Peyer's patch (tissue), 4 donors: ENCODE measurements around the gene KCNK4. TPM values are rescaled to one million over a fixed set of nuclear protein-coding genes. Genes with fewer than 3 reads are reported as not detected.

Experiments
- DNase-seq, 3 donors: peaks; one replicate each; pipeline ENCODE4 v3.0.0-alpha.2; 2017 to 2019
- H3K27ac ChIP-seq, 4 donors: fragments of 200-600 bp; sonication (generic); one replicate each; pipeline ENCODE4 v1.5.1; 2016 to 2019
- H3K27me3 ChIP-seq, 2 donors: fragments of 200-600 bp; sonication (generic); one replicate each; pipeline ENCODE4 v1.5.1; 2019
- H3K36me3 ChIP-seq, 3 donors: fragments of 200-600 bp; sonication (generic); one replicate each; pipeline ENCODE4 v1.5.1; 2016 to 2019
- H3K4me1 ChIP-seq, 4 donors: fragments of 200-600 bp; sonication (generic); one replicate each; pipeline ENCODE4 v1.5.1; 2016 to 2019
- H3K4me3 ChIP-seq, 4 donors: fragments of 200-600 bp; sonication (generic); 1 replicate in 3 of 4; 2 replicates in 1 of 4; pipeline ENCODE4 v1.5.1; 2016 to 2019; ENCODE audit warnings: mild to moderate bottlenecking in 1 of 4
- H3K9me3 ChIP-seq, 4 donors: fragments of 200-600 bp; sonication (generic); one replicate each; pipeline ENCODE4 v1.5.1; 2016 to 2019; ENCODE audit warnings: mild to moderate bottlenecking in 1 of 4
- POLR2A ChIP-seq, 2 donors: fragments of 450-650 bp; IDR thresholded peaks; one replicate each; pipeline ENCODE4 v1.5.1; 2017; ENCODE audit warnings: antibody characterized with exemption in 2 of 2, mild to moderate bottlenecking in 2 of 2, moderate library complexity in 2 of 2
- total RNA-seq, 4 donors: library from RNA; depleted of rRNA; stranded (reverse); fragments of >200 nt; gene quantifications; one replicate each; pipeline ENCODE4 v1.1.0, GENCODE V29; 2016
- TF ChIP-seq, protein P1 (sequence below), 6 experiments: fragments of 450-650 bp in 4 of 6; fragments of 200-600 bp in 2 of 6; sonication (generic) in 1 of 6; IDR thresholded peaks; one replicate each; pipeline ENCODE4 v1.5.1; 2017 to 2019; ENCODE audit warnings: antibody characterized with exemption in 6 of 6, mild to moderate bottlenecking in 3 of 6, moderate library complexity in 1 of 6

Gene KCNK4
- total RNA-seq, 4 donors from 2014 or later: not detected

DNA sequence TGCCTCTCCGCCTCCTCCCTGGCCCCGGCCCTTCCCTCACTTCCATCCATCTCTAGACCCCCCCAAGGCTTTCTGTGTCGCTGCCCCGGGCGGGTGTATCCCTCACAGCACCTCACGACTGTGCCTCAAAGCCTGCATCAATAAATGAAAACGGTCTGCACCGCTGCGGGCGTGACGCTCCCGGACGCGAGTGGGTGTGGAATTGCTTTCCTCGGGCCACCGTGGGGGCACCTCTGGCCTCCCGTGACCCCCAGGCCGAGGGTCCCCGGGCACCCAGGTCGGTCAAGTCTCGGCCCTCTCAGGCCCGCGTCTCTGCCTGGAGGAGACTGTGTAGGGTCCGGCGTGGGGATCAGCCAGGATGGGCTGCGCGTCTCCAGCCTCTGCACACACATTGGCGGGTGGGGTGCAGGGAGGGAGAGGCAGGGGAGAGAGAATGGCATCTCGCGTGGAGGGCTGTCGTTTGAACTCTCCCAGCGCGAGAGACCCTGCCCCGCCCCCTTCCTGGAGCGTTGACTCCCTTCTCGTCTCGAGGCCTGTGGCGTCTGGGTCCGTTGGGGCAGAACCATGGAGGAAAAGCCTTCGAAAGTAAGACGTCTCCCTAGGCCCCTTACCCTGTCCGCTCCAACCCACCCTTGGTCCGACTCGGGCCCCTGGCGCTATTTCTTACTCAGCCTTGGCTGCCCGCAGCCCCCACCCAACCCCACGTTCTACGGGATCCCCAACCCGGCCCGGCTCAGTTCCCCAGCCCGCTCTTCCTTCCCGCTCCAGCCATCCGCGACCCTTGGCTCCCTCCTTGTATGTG is 8.9 kb downstream of the KCNK4 start, which contains the start of gene CATSPERZ:
Gene CATSPERZ (plus strand): TSS at position 512 of the 802 bp plus-strand sequence. CDS start 53 bp downstream, at position 565.
- Histone ChIP-seq H3K27me3 (peaks cover 0 to 36% of the 10 kb centered on the region in 2 donors), H3K27ac (peak within 1 kb of the TSS in 1 of 4 donors; percentile 42)
- DNase-seq: peak in 1 of 3 donors; percentile 53

DNA sequence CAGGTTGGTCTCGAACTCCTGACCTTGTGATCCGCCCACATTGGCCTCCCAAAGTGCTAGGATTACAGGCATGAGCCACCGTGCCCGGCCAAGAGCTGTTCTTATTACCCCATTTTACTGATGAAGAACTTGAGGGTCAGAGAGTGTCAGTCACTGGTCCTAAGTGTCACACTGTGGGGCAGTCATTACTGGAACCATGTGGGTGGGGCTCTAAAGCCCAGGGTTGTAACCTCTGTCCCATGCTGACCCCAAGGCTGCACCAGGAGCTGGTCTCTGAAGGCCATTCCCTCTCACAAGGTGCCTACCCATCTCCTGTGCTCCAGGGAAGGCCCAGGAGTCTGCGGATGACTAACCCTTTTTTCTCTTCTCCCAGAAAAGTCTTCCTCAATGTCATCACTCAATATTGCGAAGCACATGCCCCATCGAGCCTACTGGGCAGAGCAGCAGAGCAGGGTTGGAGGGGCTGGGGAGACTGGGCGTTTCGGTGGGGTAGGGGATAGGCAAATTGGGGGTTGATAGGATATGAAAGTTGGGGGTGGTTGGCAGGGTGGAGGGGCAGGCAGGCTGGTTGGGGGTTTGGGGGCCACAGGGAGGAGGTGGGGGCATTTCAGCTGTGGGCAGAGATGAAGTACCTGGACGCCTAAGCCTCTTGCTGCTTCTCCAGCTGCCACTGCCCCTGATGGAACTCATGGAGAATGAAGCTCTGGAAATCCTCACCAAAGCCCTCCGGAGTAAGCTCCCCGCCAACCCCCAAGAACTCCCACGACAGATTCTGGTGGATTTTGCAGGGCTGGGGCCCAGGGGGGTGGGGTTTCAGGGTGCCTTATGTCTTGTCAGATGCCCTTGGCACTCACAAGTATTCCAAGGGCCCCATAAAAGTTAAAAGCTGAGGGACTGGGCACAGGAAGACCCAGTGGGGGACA is 12.3 kb downstream of the KCNK4 start:
- Histone ChIP-seq H3K27ac (peak overlapping the region; percentile 89 to 98 (median 96)), H3K9me3 (no peaks in the 10 kb centered on the region), H3K4me3 (peak overlapping the region in 1 of 4 donors; percentile 96), H3K27me3 (peaks cover 0 to 16% of the 10 kb centered on the region in 2 donors), H3K36me3 (peaks cover 0 to 12% (median 0%) of the 10 kb centered on the region in 3 donors), H3K4me1 (peaks cover 3 to 46% (median 32%) of the 10 kb centered on the region in 4 donors)
- TF ChIP-seq, protein P1, sequence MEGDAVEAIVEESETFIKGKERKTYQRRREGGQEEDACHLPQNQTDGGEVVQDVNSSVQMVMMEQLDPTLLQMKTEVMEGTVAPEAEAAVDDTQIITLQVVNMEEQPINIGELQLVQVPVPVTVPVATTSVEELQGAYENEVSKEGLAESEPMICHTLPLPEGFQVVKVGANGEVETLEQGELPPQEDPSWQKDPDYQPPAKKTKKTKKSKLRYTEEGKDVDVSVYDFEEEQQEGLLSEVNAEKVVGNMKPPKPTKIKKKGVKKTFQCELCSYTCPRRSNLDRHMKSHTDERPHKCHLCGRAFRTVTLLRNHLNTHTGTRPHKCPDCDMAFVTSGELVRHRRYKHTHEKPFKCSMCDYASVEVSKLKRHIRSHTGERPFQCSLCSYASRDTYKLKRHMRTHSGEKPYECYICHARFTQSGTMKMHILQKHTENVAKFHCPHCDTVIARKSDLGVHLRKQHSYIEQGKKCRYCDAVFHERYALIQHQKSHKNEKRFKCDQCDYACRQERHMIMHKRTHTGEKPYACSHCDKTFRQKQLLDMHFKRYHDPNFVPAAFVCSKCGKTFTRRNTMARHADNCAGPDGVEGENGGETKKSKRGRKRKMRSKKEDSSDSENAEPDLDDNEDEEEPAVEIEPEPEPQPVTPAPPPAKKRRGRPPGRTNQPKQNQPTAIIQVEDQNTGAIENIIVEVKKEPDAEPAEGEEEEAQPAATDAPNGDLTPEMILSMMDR (IDR thresholded peaks at IDR 0.05): no peak
- TF ChIP-seq POLR2A (IDR thresholded peaks at IDR 0.05): no peak
- DNase-seq: peak in 1 of 3 donors; percentile 48

More for the DNA sequence above, 8.9 kb downstream of the KCNK4 start, which contains the start of gene CATSPERZ:
- Histone ChIP-seq H3K9me3 (no peaks in the 10 kb centered on the region), H3K36me3 (no peaks in the 10 kb centered on the region), H3K4me1 (peaks cover 3 to 29% (median 25%) of the 10 kb centered on the region in 4 donors), H3K4me3 (peak within 1 kb of the TSS; percentile 6 to 45 (median 34))
- no peak for TF ChIP-seq POLR2A (IDR thresholded peaks at IDR 0.05)
- TF ChIP-seq, protein P1 (IDR thresholded peaks at IDR 0.05): no peak

DNA sequence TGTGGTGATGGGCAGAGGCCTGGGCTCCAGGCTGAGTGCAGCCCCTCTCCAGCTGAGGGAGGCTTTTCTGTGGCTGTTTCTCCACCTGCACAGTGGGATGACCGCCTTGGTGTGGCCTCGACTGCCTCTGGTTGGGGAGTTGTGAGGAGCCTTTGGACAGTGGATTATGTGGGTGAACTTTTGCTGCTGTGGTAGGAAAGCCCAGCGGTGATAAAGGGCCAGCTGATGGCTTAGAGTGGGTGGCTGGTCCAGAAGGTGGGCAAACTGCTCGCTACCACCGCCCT is 12.9 kb downstream of the KCNK4 start:
- no peaks in the 10 kb centered on the region for H3K9me3 ChIP-seq
- H3K36me3 ChIP-seq: peaks cover 0 to 13% (median 0%) of the 10 kb centered on the region in 3 donors
- peak overlapping the region; percentile 89 to 98 (median 96) for H3K27ac ChIP-seq
- no peak for DNase-seq
- TF ChIP-seq, protein P1 (IDR thresholded peaks at IDR 0.05): no peak
- TF ChIP-seq POLR2A (IDR thresholded peaks at IDR 0.05): no peak
- H3K4me3 ChIP-seq: peak overlapping the region in 3 of 4 donors; percentile 65 to 96 (median 89)
- peaks cover 3 to 46% (median 32%) of the 10 kb centered on the region in 4 donors for H3K4me1 ChIP-seq
- peaks cover 0 to 14% of the 10 kb centered on the region in 2 donors for H3K27me3 ChIP-seq

- peak overlapping the region; percentile 65 to 96 (median 86) for H3K4me3 ChIP-seq
- H3K27me3 ChIP-seq: peaks cover 0 to 8% of the 10 kb centered on the region in 2 donors
- H3K36me3 ChIP-seq: peaks cover 0 to 13% (median 0%) of the 10 kb centered on the region in 3 donors
- DNase-seq: peak; percentile 96 to 98 (median 96)
- peak; percentile 27 to 44 for TF ChIP-seq POLR2A (IDR thresholded peaks at IDR 0.05)
- TF ChIP-seq, protein P1 (IDR thresholded peaks at IDR 0.05): peak; percentile 88 to 98 (median 94)
- peak overlapping the region; percentile 89 to 98 (median 96) for H3K27ac ChIP-seq
- H3K4me1 ChIP-seq: peaks cover 3 to 45% (median 29%) of the 10 kb centered on the region in 4 donors
- no peaks in the 10 kb centered on the region for H3K9me3 ChIP-seq
These were observed 13.4 kb downstream of the KCNK4 start for GRCh38 chr11:64304316-64305072.
